ENCODE measurements around the gene FRYL. TPM values are rescaled to one million over a fixed set of nuclear protein-coding genes. Genes with fewer than 3 reads are reported as not detected.
"Not testable (repeated sequence)": the region's sequence is repeated elsewhere in the genome, so short reads cannot be mapped to it uniquely, and the experiment has no call there.

The FRYL gene
- total RNA-seq, 2 donors from 2014 or later: 104 to 120 TPM

DNA sequence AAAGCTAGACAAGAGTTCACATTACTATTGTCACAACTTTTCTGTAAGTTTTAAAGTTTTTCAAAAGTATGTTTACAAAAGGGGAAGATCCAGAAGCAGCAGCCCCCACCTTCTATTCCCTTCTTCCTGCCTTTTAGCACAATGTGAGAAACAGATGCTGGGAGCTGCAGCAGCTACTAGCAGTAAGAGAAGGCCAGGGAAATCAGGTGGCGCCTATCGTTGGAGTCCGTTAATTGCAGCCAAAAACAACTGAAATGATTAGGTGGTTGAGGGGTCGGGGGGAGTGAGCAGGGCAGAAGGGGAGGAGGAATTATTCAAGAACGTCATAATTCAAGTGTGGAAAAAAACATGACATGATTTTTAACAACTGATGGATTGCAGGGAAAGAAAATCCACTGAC lies 27.4 kb downstream of the FRYL start:
- no peaks in the 10 kb centered on the region for H3K27me3 Mint-ChIP-seq
- peaks cover 49% of the 10 kb centered on the region for H3K4me1 Mint-ChIP-seq
- H3K9me3 ChIP-seq (ENCODE audit: control insufficient read depth, low read length, poor library complexity, severe bottlenecking): no peaks in the 10 kb centered on the region
- H3K4me3 Mint-ChIP-seq: peak overlapping the region; percentile 9
- H3K36me3 Mint-ChIP-seq (ENCODE audit: low read depth): peaks cover 6% of the 10 kb centered on the region
- peak overlapping the region; percentile 93 for H3K27ac Mint-ChIP-seq
- ATAC-seq (no peak), DNase-seq (no peak)

DNA sequence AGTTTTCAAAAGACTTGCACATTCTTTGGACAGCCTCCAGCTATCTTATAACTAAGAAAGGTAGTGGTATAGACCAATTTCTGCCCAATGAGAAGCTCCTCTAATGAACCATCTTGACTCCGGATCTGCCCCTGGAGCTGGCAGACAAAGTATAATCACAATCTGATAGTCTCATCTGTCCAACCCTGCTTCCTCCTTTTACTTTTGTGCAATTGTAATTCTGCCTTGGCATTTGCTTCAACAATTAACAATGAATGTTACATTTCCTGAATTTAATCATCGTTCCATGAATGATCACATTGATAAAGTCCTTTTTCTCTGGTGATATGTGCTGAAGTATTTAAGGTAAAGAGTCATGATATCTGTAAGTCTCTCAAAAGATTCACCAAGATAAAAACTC lies 27.8 kb downstream of the FRYL start:
- Mint-ChIP-seq H3K27me3 (no peaks in the 10 kb centered on the region), H3K36me3 (ENCODE audit: low read depth) (peaks cover 6% of the 10 kb centered on the region), H3K4me3 (no peak overlapping the region), H3K27ac (peak overlapping the region; percentile 93), H3K4me1 (peaks cover 47% of the 10 kb centered on the region)
- DNase-seq: no peak
- ATAC-seq: no peak
- no peaks in the 10 kb centered on the region for H3K9me3 ChIP-seq (ENCODE audit: control insufficient read depth, low read length, poor library complexity, severe bottlenecking)

DNA sequence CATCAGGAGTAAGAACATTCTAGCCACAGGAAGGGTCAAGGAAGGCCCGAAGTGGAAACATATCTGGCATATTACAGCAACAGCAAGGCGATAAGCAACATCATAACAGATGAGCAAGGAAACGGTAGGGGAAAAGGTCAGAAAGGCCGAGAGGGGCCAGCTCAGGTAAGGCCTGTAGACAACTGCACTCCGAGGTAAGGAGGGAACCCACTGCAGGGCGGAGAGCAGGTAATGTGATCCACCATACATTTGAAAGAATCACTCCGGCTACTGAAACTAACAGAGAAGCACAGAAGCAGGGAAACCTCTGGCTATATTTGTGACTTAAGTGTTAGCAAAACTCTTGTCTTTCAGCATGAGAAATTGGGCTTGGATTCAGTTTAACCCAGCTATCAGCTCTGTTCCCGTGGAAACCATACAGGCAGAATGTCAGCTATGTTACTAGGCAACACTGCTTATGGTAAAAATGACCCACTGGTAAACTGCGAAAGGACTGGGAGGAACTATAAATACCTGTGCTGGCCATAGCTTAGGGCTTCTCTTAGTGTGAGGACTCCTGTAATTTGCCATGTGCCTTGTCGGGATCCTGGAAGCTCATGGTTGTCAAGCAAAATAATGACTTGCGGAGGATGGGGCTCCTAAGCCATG lies 31.0 kb downstream of the FRYL start:
- no peak for DNase-seq
- Mint-ChIP-seq H3K27ac (peak overlapping the region; percentile 2), H3K4me1 (peaks cover 50% of the 10 kb centered on the region), H3K27me3 (no peaks in the 10 kb centered on the region), H3K36me3 (ENCODE audit: low read depth) (no peaks in the 10 kb centered on the region), H3K4me3 (no peak overlapping the region)
- no peaks in the 10 kb centered on the region for H3K9me3 ChIP-seq (ENCODE audit: control insufficient read depth, low read length, poor library complexity, severe bottlenecking)
- no peak for ATAC-seq

DNA sequence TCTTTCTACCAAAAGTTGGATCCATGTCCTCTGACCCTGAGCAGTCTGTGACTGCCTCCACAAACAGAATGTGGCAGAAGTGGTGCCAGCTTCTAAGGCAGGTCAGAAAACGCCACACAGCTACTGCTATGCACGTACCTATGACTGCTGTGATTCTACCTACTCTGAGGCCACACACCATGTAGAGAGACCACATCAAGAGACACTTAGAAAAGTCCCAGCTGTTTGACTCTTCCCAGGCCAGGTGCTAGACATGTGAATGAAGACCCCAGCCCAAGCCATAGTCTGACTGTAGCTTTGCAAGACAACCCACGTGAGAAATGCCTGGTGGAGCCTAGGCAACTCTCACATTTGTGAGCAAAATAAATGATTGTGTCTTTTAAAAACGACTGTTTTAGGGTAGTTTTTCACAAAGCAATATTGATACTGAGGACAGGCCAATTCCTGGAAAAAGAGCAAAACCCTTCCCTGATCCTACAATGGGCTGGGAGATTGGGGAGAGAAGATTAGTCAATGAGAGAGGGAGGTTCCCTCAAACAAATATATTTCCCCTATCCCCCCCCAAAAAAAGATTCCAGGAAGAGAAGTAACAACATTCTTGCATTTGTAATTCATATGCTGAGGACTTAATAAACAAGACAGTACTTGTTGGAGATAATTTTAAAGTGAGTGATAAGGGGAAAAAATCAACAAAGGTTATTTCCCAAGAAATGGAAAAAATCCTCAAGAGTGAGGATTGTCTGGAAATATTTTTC lies 33.3 kb downstream of the FRYL start:
- no peaks in the 10 kb centered on the region for H3K36me3 Mint-ChIP-seq (ENCODE audit: low read depth)
- H3K4me1 Mint-ChIP-seq: peaks cover 53% of the 10 kb centered on the region
- H3K9me3 ChIP-seq (ENCODE audit: control insufficient read depth, low read length, poor library complexity, severe bottlenecking): no peaks in the 10 kb centered on the region
- ATAC-seq: peak; percentile 84
- DNase-seq: no peak
- no peak overlapping the region for H3K4me3 Mint-ChIP-seq
- peak overlapping the region; percentile 51 for H3K27ac Mint-ChIP-seq
- H3K27me3 Mint-ChIP-seq: no peaks in the 10 kb centered on the region

DNA sequence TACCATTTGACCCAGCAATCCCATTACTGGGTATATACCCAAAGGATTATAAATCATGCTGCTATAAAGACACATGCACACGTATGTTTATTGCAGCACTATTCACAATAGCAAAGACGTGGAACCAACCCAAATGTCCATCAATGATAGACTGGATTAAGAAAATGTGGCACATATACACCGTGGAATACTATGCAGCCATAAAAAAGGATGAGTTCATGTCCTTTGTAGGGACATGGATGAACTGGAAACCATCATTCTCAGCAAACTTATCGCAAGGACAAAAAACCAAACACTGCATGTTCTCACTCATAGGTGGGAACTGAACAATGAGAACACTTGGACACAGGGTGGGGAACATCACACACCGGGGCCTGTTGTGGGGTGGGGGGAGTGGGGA lies 34.9 kb downstream of the FRYL start:
- H3K4me1 Mint-ChIP-seq: peaks cover 50% of the 10 kb centered on the region
- H3K36me3 Mint-ChIP-seq (ENCODE audit: low read depth); DNase-seq; H3K9me3 ChIP-seq (ENCODE audit: control insufficient read depth, low read length, poor library complexity, severe bottlenecking); H3K27ac Mint-ChIP-seq; ATAC-seq; H3K4me3 Mint-ChIP-seq; H3K27me3 Mint-ChIP-seq: not testable (repeated sequence)

DNA sequence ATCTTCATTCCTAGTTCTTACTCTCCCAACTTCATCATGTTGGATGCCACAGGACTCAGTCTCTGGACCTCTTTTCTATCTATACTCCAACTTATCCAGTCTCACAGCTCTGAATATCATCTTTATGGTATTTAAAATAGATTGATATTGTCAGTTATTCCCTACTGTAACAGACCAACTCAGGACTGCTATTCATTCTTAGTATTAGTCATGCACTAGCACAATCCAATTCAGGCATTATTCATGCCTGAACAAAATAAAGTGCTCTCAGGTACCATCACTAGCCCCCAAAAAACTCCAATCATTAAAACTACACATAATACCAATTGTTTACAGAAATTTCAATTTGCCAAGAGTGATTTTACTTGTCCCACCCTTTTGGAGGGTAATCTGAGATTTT lies 37.7 kb downstream of the FRYL start:
- Mint-ChIP-seq H3K27me3 (no peaks in the 10 kb centered on the region), H3K4me3 (peak overlapping the region; percentile 5), H3K27ac (peak overlapping the region; percentile 29), H3K36me3 (ENCODE audit: low read depth) (no peaks in the 10 kb centered on the region), H3K4me1 (peaks cover 45% of the 10 kb centered on the region)
- ATAC-seq (no peak), DNase-seq (no peak)
- no peaks in the 10 kb centered on the region for H3K9me3 ChIP-seq (ENCODE audit: control insufficient read depth, low read length, poor library complexity, severe bottlenecking)

DNA sequence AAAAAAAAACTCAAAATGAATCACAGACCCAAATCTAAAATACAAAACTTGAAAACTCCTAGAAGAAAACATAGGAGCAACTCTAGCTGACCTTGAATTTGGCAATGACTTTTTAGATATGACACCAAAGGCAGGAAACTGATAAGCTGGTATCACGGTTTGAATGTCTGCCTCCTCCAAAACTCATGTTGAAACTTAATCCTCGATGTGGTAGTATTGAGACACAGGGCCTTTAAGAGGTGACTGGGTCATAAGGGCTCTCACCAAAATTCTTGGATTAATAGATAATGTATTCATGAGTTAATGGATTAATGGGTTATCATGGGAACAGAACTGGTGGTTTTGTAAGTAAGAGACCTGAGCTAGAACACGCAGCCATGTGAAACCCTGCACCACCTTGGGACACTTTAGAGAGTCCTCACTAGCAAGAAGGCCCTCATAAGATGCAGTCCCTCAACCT lies 40.5 kb downstream of the FRYL start:
- H3K4me3 Mint-ChIP-seq: no peak overlapping the region
- no peaks in the 10 kb centered on the region for H3K36me3 Mint-ChIP-seq (ENCODE audit: low read depth)
- ATAC-seq (peak; percentile 20), DNase-seq (no peak)
- H3K9me3 ChIP-seq (ENCODE audit: control insufficient read depth, low read length, poor library complexity, severe bottlenecking): no peaks in the 10 kb centered on the region
- no peaks in the 10 kb centered on the region for H3K27me3 Mint-ChIP-seq
- H3K27ac Mint-ChIP-seq: peak overlapping the region; percentile 54
- H3K4me1 Mint-ChIP-seq: peaks cover 45% of the 10 kb centered on the region

DNA sequence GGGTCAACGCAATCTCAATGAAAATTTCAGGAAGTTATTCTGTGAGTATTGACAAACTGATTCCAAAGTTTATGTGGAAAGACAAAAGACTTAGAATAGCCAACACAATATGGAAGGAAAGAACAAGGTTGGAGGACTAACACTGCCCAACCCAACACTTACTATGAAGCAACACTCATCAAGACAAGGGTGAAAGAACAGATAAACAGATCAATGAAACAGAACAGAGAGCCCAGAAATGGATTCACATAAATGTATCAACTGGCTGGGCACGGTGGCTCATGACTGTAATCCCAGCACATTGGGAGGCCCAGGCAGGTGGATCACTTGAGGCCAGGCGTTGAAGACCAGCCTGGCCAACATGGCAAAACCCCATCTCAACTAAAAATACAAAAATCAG lies 41.2 kb downstream of the FRYL start:
- ATAC-seq: no peak
- Mint-ChIP-seq H3K27ac (no peak overlapping the region), H3K4me3 (no peak overlapping the region), H3K36me3 (ENCODE audit: low read depth) (no peaks in the 10 kb centered on the region), H3K4me1 (peaks cover 48% of the 10 kb centered on the region), H3K27me3 (no peaks in the 10 kb centered on the region)
- no peak for DNase-seq
- H3K9me3 ChIP-seq (ENCODE audit: control insufficient read depth, low read length, poor library complexity, severe bottlenecking): no peaks in the 10 kb centered on the region

DNA sequence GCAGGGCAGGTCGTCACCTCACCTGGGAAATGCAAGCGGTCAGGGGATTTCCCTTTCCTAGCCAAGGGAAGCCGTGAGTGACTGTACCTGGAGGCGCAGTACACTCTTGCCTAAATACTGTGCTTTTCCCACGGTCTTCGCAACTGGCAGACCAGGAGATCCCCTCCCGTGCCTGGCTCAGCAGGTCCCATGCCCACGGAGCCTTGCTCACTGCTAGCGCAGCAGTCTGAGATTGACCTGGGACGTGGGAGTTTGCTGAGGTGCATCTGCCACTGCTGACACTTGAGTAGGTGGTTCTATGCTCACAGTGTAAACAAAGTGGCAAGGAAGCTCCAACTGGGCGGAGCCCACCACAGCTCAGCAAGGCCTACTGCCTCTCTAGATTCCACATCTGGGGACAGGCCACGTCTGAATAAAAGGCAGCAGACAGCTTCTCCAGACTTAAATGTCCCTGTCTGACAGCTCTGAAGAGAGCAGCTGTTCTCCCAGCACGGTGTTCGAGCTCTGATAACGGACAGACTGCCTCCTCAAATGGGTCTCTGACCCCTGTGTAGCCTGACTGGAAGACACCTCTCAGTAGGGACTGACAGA lies 51.1 kb downstream of the FRYL start:
- H3K9me3 ChIP-seq (ENCODE audit: control insufficient read depth, low read length, poor library complexity, severe bottlenecking); H3K36me3 Mint-ChIP-seq (ENCODE audit: low read depth); H3K27me3 Mint-ChIP-seq: not testable (repeated sequence)
- peak overlapping the region; percentile 96 for H3K27ac Mint-ChIP-seq
- ATAC-seq: peak; percentile 81
- peak overlapping the region; percentile 83 for H3K4me3 Mint-ChIP-seq
- peaks cover 75% of the 10 kb centered on the region for H3K4me1 Mint-ChIP-seq
- peak in 2 of 3 donors; percentile 13 to 30 for DNase-seq

DNA sequence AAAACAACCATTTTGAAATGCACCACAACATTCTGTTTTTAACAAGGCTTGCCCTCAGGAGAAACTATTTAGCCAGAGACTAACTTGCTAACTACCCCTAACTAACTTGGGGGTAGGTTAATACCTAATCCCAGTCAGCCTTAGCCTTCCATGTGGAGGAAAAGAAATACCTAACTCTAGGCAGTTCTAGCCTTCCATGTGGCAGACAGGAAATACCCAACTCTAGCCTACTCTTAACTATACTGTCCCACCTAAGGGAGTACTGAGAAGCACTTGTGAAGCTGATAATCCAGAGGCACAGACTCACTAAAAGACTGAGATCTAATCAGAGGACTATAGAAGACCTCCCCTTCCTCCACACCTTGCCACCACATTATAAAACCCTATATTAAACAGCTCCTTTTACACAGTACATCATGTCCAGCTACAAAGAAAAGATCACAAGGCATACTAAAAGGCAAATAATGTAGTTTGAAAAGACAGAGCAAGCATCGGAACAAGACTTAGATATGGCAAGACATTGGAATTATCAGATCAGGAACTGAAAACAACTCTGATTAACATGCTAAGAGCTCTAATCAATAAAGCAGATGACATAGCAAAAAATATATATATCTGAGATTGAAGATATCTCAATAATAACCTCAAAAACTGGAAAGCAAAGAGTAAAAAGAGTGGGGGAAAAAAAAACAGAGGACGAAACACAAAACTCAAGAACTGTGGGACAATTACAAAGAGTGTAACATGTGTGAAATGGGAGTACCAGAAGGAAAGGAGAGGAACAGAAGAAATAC lies 52.2 kb downstream of the FRYL start:
- ATAC-seq: peak; percentile 32
- no peaks in the 10 kb centered on the region for H3K9me3 ChIP-seq (ENCODE audit: control insufficient read depth, low read length, poor library complexity, severe bottlenecking)
- peaks cover 4% of the 10 kb centered on the region for H3K36me3 Mint-ChIP-seq (ENCODE audit: low read depth)
- H3K27me3 Mint-ChIP-seq: no peaks in the 10 kb centered on the region
- peaks cover 76% of the 10 kb centered on the region for H3K4me1 Mint-ChIP-seq
- no peak for DNase-seq
- peak overlapping the region; percentile 96 for H3K27ac Mint-ChIP-seq
- H3K4me3 Mint-ChIP-seq: peak overlapping the region; percentile 4

DNA sequence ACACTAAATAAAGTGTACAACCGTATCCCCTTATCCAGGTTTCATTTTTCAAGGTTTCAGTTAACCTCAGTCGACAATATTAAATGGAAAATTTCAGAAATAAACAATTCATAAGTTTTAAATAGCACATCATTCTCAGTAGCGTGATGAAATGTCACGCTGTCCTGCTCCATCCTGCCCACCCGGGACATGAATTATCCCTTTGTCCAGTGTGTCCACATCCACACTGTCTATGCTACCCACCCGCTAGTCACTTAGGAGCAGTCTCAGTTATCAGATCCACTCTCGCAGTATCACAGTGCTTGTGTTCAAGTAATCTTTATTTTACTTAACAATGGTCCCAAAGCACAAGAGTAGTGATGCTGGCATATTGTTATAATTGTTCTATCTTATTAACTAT lies 54.7 kb downstream of the FRYL start:
- Mint-ChIP-seq H3K27ac (peak overlapping the region; percentile 96), H3K27me3 (no peaks in the 10 kb centered on the region), H3K4me3 (no peak overlapping the region), H3K36me3 (ENCODE audit: low read depth) (peaks cover 4% of the 10 kb centered on the region), H3K4me1 (peaks cover 73% of the 10 kb centered on the region)
- ATAC-seq (no peak), DNase-seq (no peak)
- no peaks in the 10 kb centered on the region for H3K9me3 ChIP-seq (ENCODE audit: control insufficient read depth, low read length, poor library complexity, severe bottlenecking)

DNA sequence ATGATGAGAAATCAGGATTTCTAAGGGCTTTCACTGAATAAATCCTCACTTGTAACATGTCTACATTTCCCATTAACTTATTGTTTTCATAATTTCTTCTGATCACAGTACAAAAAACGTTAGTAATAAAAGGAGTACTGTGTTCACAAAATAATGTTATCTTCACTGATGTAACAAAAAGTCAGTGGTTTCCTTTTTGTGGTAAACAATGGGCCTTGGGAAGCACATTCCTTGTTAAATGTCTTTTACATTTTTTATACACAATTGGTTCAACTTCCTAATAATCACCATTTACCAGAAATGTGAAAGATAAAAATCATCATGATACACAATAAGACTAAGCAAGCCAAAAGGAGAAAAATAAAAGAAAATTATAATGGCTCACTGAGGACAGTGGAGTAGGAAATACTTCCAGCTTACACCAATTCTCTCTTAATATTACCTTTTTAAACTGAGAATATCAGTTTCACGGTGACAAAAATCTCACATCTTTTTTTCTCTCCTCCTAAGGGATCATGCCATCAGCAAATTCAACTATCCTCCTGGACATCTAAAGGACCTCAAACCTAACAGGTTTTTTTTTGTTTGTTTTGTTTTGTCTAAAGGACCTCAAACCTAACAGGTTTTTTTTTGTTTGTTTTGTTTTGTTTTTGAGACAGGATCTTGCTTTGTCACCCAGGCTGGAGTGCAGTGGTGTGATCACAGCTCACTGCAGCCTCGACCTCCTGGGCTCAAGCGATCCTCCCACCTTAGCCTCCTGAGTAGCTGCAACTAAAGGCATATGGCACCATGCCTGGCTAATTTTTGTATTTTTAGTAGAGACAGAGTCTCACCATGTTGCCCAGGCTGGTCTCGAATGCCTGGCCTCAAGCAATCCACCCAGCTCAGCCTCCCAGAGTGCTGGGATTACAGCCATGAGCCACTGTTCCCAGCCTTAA lies 57.3 kb downstream of the FRYL start:
- Mint-ChIP-seq H3K36me3 (ENCODE audit: low read depth) (peaks cover 8% of the 10 kb centered on the region), H3K4me3 (peak overlapping the region; percentile 13), H3K27me3 (no peaks in the 10 kb centered on the region), H3K4me1 (peaks cover 57% of the 10 kb centered on the region), H3K27ac (peak overlapping the region; percentile 30)
- DNase-seq (no peak), ATAC-seq (no peak)
- H3K9me3 ChIP-seq (ENCODE audit: control insufficient read depth, low read length, poor library complexity, severe bottlenecking): no peaks in the 10 kb centered on the region
